Uterus (tissue), 4 donors: Measurements from ENCODE around the gene MAPK11. TPM values are rescaled to one million over a fixed set of nuclear protein-coding genes. Genes with fewer than 3 reads are reported as not detected.
A peak's percentile ranks its signal among the peaks of the same experiment; 100 is the strongest.

Experiments
- DNase-seq, 2 donors: peaks; one replicate each; pipeline ENCODE4 v3.0.0-alpha.2; 2019 to 2020
- H3K27ac ChIP-seq, 2 donors: fragments of 200-600 bp; sonication (generic); 1 replicate in 1 of 2; 2 replicates in 1 of 2; pipeline ENCODE4 v1.5.1; 2016 to 2018
- H3K27me3 ChIP-seq, 2 donors: fragments of 200-600 bp; sonication (generic); one replicate each; pipeline ENCODE4 v1.5.1; 2018 to 2019; ENCODE audit warnings: control low read depth in 1 of 2
- H3K36me3 ChIP-seq, 2 donors: fragments of 200-600 bp; sonication (generic); one replicate each; pipeline ENCODE4 v1.5.1; 2019; ENCODE audit warnings: control low read depth in 1 of 2
- H3K4me1 ChIP-seq, 2 donors: fragments of 200-600 bp; sonication (generic); one replicate each; pipeline ENCODE4 v1.5.1; 2018 to 2019; ENCODE audit warnings: control low read depth in 1 of 2
- H3K4me3 ChIP-seq, 2 donors: fragments of 200-600 bp; sonication (generic); 1 replicate in 1 of 2; 2 replicates in 1 of 2; pipeline ENCODE4 v1.5.1; 2018 to 2019; ENCODE audit warnings: mild to moderate bottlenecking in 1 of 2
- H3K9me3 ChIP-seq, 2 donors: fragments of 200-600 bp; sonication (generic); one replicate each; pipeline ENCODE4 v1.5.1; 2019; ENCODE audit warnings: control low read depth in 1 of 2
- CTCF ChIP-seq, 4 experiments: fragments of 200-600 bp in 2 of 4; fragments of 450-650 bp in 2 of 4; sonication (generic) in 2 of 4; IDR thresholded peaks; one replicate each; pipeline ENCODE4 v1.5.1; 2016 to 2019; ENCODE audit warnings: antibody characterized with exemption in 4 of 4, mild to moderate bottlenecking in 2 of 4, moderate library complexity in 1 of 4
- POLR2A ChIP-seq, 2 donors: fragments of 450-650 bp; IDR thresholded peaks; one replicate each; pipeline ENCODE4 v1.6.1; 2016; ENCODE audit warnings: antibody characterized with exemption in 2 of 2, mild to moderate bottlenecking in 1 of 2, moderate library complexity in 1 of 2
- intact Hi-C: fragments of 100-400 bp; cut with DNase I; formaldehyde crosslinking; loops from one replicate; pipeline ENCODE4 v1.15.1; 2023; ENCODE audit warnings: low total_unique reads
- total RNA-seq, 4 donors: library from RNA; depleted of rRNA in 3 of 4; stranded (reverse); fragments of >200 nt in 3 of 4; gene quantifications; one replicate each; pipeline versions ENCODE4 v1.1.0 to v1.2.4, GENCODE V29; 2014 to 2023
- donor health status: DM: yes; HTN: yes; CAD: no.

The MAPK11 gene
- total RNA-seq, 4 donors from 2014 or later: 7.9 to 39.5 (median 22.4) TPM

GRCh38 chr22:50293441-50294318, 23.5 kb upstream of the MAPK11 start:
- H3K9me3 ChIP-seq: no peaks in the 10 kb centered on the region
- TF ChIP-seq POLR2A (IDR thresholded peaks at IDR 0.05) (peak in 1 of 2 donors; percentile 17), CTCF (IDR thresholded peaks at IDR 0.05) (no peak)
- peak overlapping the region; percentile 78 to 79 for H3K27ac ChIP-seq
- peak overlapping the region; percentile 8 to 11 for H3K4me3 ChIP-seq
- no peaks in the 10 kb centered on the region for H3K36me3 ChIP-seq
- no peaks in the 10 kb centered on the region for H3K27me3 ChIP-seq
- H3K4me1 ChIP-seq: peaks cover 12 to 51% of the 10 kb centered on the region in 2 donors
- intact Hi-C loops: no loop called here
- peak in 1 of 2 donors; percentile 67 for DNase-seq

- Histone ChIP-seq H3K27ac (peak overlapping the region; percentile 78 to 79), H3K27me3 (no peaks in the 10 kb centered on the region), H3K4me1 (peaks cover 12 to 49% of the 10 kb centered on the region in 2 donors), H3K4me3 (peak overlapping the region; percentile 8 to 11), H3K36me3 (no peaks in the 10 kb centered on the region), H3K9me3 (no peaks in the 10 kb centered on the region)
- intact Hi-C loops: no loop called here
- no peak for TF ChIP-seq POLR2A (IDR thresholded peaks at IDR 0.05)
- no peak for TF ChIP-seq CTCF (IDR thresholded peaks at IDR 0.05)
- no peak for DNase-seq
These were observed 22.7 kb upstream of the MAPK11 start for GRCh38 chr22:50292643-50293440.

- H3K36me3 ChIP-seq: no peaks in the 10 kb centered on the region
- intact Hi-C loops: no loop called here
- no peak overlapping the region for H3K27ac ChIP-seq
- no peaks in the 10 kb centered on the region for H3K9me3 ChIP-seq
- no peak for DNase-seq
- TF ChIP-seq POLR2A (IDR thresholded peaks at IDR 0.05) (no peak), CTCF (IDR thresholded peaks at IDR 0.05) (no peak)
- peaks cover 12 to 35% of the 10 kb centered on the region in 2 donors for H3K4me1 ChIP-seq
- H3K4me3 ChIP-seq: no peak overlapping the region
- H3K27me3 ChIP-seq: no peaks in the 10 kb centered on the region
These were observed 19.9 kb upstream of the MAPK11 start for GRCh38 chr22:50289942-50290630.

GRCh38 chr22:50289151-50289941, 19.2 kb upstream of the MAPK11 start:
- H3K36me3 ChIP-seq: no peaks in the 10 kb centered on the region
- no peaks in the 10 kb centered on the region for H3K27me3 ChIP-seq
- H3K4me1 ChIP-seq: peaks cover 9 to 29% of the 10 kb centered on the region in 2 donors
- intact Hi-C loops: no loop called here
- DNase-seq: no peak
- no peaks in the 10 kb centered on the region for H3K9me3 ChIP-seq
- H3K4me3 ChIP-seq: no peak overlapping the region
- TF ChIP-seq POLR2A (IDR thresholded peaks at IDR 0.05) (no peak), CTCF (IDR thresholded peaks at IDR 0.05) (no peak)
- H3K27ac ChIP-seq: no peak overlapping the region
